MG63 (cell line): Measurements from ENCODE around the gene FAF1. TPM values are rescaled to one million over a fixed set of nuclear protein-coding genes. Genes with fewer than 3 reads are reported as not detected.
A peak's percentile ranks its signal among the peaks of the same experiment; 100 is the strongest.

ENCODE experiments used
- DNase-seq: peaks from one replicate; pipeline ENCODE4 v3.0.0-alpha.2; 2020
- H3K27me3 ChIP-seq: fragments of 250-450 bp; sonication (Bioruptor Pico); 2 replicates; pipeline ENCODE4 v1.5.1; 2020; ENCODE audit warnings: mild to moderate bottlenecking, moderate library complexity
- H3K36me3 ChIP-seq: fragments of 250-450 bp; sonication (Bioruptor Pico); 2 replicates; pipeline ENCODE4 v1.5.1; 2020; ENCODE audit warnings: mild to moderate bottlenecking, moderate library complexity
- H3K4me3 ChIP-seq: fragments of 250-450 bp; sonication (Bioruptor Pico); 2 replicates; pipeline ENCODE4 v1.5.1; 2020; ENCODE audit warnings: mild to moderate bottlenecking, moderate library complexity
- H3K9me3 ChIP-seq: fragments of 250-450 bp; sonication (Bioruptor Pico); 2 replicates; pipeline ENCODE4 v1.5.1; 2020; ENCODE audit warnings: mild to moderate bottlenecking, moderate library complexity
- total RNA-seq: library from RNA; depleted of rRNA; stranded (reverse); fragments of >200 nt; shearing (Covaris generic); gene quantifications from 2 replicates; pipeline ENCODE4 v1.2.3, GENCODE V29; 2014; ENCODE audit warnings: low replicate concordance

FAF1 gene
- total RNA-seq, 1 experiment from 2014 or later, result 58.6 TPM

DNA sequence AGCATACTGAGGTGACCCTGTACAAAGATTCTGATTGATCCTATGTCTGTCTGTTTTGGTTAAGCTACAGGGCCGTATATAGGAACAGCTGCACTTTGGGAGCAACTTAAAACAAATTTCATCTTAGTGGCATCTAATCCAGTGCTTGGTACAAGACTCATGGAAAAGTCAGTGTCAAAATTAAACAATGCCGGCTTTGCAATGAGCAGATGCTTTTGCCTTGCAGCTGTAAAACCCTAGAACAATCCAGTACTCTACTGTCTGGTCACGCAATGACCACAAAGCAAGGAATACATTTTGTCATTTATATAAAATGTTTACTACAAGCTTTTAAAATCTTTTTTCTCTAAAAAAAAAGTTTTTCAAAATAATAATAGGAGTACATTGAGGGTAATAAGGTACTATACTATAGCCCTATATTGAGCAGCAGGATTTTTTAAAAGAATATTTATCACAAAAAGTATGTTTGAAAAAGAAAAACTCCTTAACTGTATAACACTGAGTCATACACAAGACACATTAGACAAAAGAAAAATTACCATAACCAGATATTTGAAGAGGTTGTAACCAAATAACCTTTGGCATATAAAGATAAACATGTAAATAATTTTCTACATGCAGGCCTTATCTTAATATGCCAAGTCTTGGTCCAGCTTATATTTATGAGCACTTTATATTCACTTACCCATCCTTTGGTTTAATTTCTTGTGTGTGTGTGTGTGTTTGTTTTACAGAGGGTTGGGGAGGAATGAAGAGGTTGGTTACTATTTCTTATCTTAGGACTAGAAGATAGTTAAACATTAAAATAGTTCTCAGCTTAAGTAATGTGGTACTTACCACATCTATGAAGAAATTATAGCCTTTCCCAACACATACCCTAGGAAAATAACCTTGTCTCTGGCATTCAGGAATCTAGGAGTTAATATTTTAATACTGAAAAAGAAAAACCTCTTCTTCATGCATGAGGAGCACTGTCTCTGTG, 262.3 kb downstream of the FAF1 start:
- no peak for DNase-seq
- Histone ChIP-seq H3K9me3 (no peaks in the 10 kb centered on the region), H3K36me3 (no peaks in the 10 kb centered on the region), H3K27me3 (no peaks in the 10 kb centered on the region), H3K4me3 (no peak overlapping the region)

DNA sequence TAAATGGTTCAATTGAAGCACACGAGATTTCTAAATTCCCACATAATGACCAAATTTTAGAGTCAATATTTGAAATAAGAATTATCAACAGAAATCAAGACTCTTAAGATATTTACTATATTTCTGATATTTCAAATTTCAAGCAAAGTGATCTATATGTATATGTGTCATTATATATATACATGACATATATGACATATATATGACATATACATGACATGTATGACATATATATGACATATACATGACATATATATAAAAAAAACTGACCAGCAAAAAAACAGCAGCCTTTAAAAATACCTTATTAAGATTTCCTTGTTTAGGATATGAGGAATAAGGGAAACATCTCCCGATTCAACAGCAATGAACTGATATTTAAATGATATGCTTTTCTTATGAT, 266.2 kb downstream of the FAF1 start:
- no peaks in the 10 kb centered on the region for H3K9me3 ChIP-seq
- no peaks in the 10 kb centered on the region for H3K27me3 ChIP-seq
- no peak overlapping the region for H3K4me3 ChIP-seq
- DNase-seq, result no peak
- H3K36me3 ChIP-seq, result no peaks in the 10 kb centered on the region

DNA sequence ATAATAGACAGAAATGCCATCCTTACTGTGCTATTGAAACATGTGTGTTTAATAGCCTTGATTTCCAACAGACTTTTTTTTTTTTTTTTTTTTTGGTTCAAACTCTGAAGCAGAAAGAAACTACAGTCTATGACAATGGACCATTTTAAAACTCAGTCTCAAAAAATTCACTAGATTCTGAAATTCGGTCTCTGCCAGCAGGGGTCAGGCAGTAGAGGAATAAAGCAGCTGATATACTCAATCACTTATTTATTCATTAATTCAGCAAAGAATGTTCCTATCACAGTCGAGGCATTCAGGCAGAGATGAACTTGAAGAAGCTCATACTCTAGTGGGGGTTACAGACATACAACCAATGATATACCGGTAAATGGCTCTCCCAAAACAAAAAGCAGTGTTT, 275.9 kb downstream of the FAF1 start:
- peaks cover 7% of the 10 kb centered on the region for H3K36me3 ChIP-seq
- DNase-seq, result no peak
- no peaks in the 10 kb centered on the region for H3K9me3 ChIP-seq
- H3K4me3 ChIP-seq, result no peak overlapping the region
- H3K27me3 ChIP-seq, result no peaks in the 10 kb centered on the region

DNA sequence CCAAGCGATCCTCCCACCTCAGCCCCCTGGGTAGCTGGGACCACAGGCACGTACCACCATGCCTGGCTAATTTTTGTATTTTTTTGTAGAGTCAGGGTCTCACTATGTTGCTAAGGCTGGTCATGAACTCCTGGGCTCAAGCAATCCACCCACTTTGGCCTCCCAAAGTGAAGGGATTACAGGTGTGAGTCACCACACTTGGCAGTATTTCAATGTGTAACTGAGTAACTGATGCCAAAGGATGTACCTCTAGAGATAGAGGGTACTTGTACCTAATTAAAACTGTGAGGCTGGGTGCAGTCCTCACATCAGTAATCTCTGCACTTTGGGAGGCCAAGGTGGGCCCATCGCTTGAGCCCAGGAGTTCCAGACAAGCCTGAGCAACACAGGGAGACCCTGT, 278.1 kb downstream of the FAF1 start:
- H3K9me3 ChIP-seq, result no peaks in the 10 kb centered on the region
- H3K36me3 ChIP-seq, result peaks cover 4% of the 10 kb centered on the region; the same call in 1 of the 2 replicates
- H3K27me3 ChIP-seq, result no peaks in the 10 kb centered on the region
- H3K4me3 ChIP-seq, result no peak overlapping the region
- DNase-seq, result peak; percentile 17

DNA sequence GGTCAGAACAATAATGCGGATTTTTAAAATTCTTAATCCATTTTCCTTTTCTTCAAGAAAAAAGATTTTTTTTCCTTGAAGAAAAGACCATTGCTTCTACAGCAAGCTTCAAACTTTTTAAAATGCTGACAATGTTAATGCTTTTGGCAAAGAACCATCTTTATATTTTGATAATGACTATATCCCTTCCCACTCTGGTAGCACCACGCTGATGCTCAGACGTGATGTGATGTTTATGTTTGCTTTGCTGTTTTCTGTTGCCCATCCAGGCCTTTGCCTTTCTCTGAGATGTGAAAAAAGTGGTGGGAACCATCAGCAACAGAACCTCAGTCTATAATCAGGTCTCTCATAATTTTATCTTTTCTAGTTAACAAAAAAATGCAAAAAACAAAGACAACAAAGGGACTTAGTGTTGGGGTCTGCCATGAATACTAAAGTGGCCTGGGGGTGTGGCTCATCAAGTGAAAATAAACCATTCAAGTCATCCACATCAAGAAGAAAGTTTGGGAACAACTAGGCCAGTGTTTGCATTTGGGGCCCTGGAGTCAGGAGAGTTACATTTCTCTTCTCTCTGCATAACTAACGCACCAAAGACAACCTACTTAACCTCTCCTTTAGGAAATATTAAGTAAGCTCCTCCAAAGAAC, 292.2 kb downstream of the FAF1 start:
- Histone ChIP-seq H3K27me3 (no peaks in the 10 kb centered on the region), H3K36me3 (no peaks in the 10 kb centered on the region; the same call in 1 of the 2 replicates), H3K4me3 (no peak overlapping the region), H3K9me3 (no peaks in the 10 kb centered on the region)
- peak; percentile 26 for DNase-seq

DNA sequence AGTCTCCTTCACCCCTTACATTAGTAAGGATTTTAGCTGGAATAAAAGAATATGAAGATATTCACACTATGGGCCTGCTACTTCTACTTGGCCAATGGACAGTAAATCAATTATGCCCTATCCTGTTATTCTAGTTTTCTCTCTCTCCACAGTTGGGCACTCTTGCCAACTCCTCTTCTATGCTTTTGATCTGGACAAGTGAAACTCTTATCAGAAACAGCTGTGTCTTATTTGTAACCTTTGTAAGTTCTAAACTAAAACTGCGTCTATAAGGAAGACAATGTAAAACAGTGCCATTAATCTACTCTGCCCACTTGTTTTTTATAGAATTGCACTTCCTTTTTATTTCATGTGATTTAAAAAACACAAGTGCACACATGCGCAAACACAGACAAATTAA, 292.8 kb downstream of the FAF1 start:
- H3K27me3 ChIP-seq, result no peaks in the 10 kb centered on the region

DNA sequence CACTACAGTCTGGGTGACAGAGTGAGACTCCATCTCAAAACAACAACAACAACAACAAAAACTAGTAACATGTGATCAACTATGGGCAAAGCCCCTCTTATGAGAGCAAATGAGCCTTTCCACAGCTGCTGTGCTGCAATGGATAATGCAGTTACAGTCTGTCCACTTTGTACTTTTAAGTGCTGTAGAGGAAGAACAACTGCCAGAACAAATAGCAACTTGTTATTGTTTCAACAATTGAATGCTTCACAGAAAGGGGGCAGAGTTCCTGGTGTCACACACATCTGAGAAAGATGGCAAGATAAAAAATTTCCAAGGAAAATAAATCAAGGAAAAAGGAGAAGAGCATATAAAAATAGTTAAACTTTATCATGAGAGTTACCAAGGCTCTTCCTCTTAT, 293.2 kb downstream of the FAF1 start:
- Histone ChIP-seq H3K36me3 (no peaks in the 10 kb centered on the region), H3K4me3 (no peak overlapping the region), H3K27me3 (no peaks in the 10 kb centered on the region), H3K9me3 (no peaks in the 10 kb centered on the region)
- DNase-seq, result no peak

More for the DNA sequence above, 292.8 kb downstream of the FAF1 start:
- H3K4me3 ChIP-seq, result no peak overlapping the region
- no peaks in the 10 kb centered on the region for H3K9me3 ChIP-seq
- no peak for DNase-seq
- H3K36me3 ChIP-seq, result no peaks in the 10 kb centered on the region

DNA sequence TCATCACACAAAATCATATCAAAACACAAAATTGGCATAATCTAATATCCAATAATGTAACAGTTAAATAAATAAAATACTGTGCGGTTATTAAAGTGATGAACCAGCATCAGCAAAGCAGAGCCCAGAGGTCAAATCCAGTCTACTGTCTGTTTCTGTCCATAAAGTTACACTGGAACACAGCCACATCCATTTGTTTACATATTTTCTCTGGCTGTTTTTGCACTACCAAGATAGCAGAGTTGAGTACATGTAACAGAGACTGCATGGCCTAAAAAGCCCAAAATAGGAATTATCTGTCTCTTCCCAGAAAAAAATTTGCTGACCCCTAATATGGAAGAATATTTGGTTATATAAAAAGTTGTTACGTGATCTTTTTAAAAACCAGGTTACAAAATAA, 294.7 kb downstream of the FAF1 start:
- Histone ChIP-seq H3K27me3 (no peaks in the 10 kb centered on the region), H3K4me3 (no peak overlapping the region), H3K9me3 (no peaks in the 10 kb centered on the region), H3K36me3 (no peaks in the 10 kb centered on the region)
- DNase-seq, result no peak

DNA sequence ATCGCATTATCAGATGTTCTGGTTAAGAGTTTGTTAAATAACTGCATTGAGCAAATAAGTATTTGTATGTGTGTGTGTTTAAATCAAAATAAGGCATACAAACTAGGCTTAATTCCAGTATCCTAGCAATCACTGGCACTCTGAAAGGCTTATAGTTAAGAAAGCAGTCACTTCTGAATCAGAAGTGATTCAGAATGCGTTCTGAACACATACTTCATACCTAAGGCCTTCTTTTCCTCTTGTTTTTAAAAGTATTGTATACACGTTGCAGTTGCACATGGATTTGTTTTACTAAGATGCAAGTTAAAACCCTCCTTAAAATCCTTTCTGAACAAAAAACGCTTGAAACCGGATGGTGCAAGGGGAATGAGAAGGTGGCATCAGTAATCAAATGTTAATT, 298.4 kb downstream of the FAF1 start:
- Histone ChIP-seq H3K36me3 (no peaks in the 10 kb centered on the region), H3K27me3 (no peaks in the 10 kb centered on the region), H3K4me3 (no peak overlapping the region), H3K9me3 (no peaks in the 10 kb centered on the region)
- no peak for DNase-seq

DNA sequence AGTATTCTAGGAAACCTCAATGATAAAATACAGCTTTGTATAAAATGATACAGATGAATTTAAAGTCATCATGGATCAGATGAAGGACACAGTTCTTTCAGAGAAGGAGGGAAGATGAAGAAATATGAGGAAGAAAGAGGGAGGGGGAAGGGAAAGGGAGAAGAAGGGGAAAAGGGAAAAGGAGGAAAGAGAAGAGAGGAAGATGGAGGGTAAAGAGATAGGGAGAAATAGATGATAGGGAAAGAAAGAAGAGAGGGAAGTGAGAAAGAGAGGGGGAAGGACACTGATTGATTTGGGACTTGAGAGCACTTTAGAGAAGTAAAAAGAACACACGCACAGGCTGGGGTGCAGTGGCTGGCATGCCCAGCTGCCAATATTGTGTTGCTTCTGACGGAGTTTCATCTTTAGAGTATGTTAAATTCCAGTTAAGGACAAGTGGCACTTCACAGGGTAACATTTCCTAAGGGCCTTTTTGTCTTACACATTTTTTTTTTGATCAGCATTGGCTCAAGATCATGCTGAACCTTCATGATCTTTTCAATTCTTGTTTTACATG, 300.9 kb downstream of the FAF1 start:
- H3K9me3 ChIP-seq, result no peaks in the 10 kb centered on the region
- DNase-seq, result no peak
- H3K27me3 ChIP-seq, result no peaks in the 10 kb centered on the region
- H3K4me3 ChIP-seq, result no peak overlapping the region
- no peaks in the 10 kb centered on the region for H3K36me3 ChIP-seq

DNA sequence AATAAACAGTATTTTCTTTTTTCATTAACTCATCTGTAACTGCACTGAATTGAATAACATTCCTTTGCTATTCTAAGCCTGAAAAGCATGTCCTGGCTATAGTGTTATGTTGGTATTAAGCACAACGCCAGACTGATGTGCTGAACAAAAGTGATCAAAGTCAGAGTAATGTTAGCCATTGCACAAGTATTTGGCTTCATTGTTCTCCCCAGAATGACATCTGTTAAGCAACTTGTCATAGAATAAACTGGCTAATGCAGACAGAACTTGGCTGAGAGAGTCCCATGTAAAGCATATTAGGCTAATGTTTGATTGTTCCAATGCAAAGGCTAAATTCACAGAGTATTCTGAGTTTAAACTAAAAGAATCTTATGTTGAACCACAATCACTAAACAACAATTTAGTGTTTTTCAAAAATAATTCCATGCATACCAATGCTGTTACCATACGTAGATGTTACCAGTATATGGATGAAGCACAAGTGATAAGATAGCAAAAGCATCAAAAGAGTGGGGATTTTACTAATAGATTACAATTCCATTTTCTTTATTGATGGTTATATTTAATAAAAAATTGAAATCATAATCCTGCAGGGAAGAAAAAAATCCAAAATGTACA, 301.5 kb downstream of the FAF1 start:
- H3K4me3 ChIP-seq, result no peak overlapping the region
- DNase-seq, result no peak
- H3K36me3 ChIP-seq, result no peaks in the 10 kb centered on the region
- no peaks in the 10 kb centered on the region for H3K9me3 ChIP-seq
- H3K27me3 ChIP-seq, result no peaks in the 10 kb centered on the region

DNA sequence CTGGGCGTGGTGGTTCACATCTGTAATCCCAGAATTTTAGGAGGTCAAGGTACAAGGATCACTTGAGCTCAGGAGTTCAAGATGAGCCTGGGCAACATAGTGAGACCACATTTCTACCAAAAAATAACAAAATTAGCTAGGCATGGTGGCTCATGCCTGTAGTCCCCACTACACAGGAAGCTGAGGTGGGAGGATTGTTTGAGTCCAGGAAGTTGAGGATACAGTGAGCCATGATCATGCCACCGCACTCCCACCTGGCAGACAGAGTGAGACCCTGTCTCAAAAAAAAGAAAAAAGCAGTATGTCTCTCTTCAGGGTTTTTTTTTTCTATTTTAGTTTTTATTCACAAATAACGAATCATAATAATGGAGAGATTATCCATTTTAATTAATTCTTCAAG, 303.1 kb downstream of the FAF1 start:
- H3K9me3 ChIP-seq, result no peaks in the 10 kb centered on the region
- H3K36me3 ChIP-seq, result no peaks in the 10 kb centered on the region
- H3K27me3 ChIP-seq, result no peaks in the 10 kb centered on the region
- H3K4me3 ChIP-seq, result no peak overlapping the region
- no peak for DNase-seq

DNA sequence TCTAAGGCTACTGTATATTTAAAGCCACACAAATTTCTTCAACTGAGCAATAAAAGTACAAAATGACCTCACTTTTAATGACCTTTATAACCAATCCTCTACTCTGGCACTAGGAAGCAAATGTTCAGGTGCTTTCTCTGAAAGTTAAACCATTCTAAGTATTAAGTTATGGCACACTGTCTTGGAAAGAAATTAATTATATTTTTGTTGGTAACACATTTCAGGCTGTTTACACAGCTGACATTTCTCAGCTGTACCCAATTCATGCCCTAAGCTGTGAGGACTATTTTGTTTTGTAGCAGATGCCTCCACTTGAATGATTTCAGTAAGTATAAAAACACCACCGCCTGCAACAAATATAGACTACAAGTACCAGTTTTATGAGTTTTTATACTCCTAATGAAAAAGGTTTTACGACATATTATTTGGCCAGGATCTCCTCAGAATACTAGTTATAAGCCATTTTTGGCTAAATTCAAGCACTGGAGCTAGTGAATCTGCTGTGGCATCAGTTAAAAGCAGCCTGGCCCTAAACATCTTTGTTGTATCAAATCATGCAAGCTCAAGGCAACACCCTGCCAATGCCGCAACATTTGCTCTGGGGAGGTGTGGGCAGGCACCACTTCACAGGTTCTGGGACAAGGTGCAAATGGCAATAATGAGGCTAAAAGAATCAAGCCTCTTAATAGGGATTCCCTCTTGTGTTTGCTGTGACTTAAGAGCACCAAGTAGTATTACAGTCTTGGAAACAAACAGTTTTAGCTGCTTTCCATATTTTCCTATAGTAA, 308.4 kb downstream of the FAF1 start:
- no peak for DNase-seq
- Histone ChIP-seq H3K4me3 (no peak overlapping the region), H3K27me3 (no peaks in the 10 kb centered on the region), H3K9me3 (no peaks in the 10 kb centered on the region), H3K36me3 (no peaks in the 10 kb centered on the region)

DNA sequence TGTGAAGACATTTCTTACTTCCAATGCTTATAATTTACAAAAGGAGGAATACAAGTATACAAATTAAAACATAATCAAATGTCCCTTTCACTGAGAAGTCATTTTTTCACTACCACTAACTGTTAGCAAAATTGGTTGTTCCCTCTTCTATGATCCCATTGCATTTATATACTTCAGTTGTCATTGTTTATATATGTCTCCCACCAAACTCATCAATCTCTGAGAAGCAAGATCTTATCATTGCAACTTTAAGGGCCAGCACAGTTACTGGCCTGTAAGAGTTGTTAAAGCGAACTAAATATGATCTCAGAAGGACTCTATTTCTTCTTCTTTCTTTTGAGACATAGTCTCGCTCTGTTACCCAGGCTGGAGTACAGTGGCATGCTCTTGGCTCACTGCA, 313.5 kb downstream of the FAF1 start:
- no peak overlapping the region for H3K4me3 ChIP-seq
- DNase-seq, result no peak
- no peaks in the 10 kb centered on the region for H3K9me3 ChIP-seq
- no peaks in the 10 kb centered on the region for H3K27me3 ChIP-seq
- H3K36me3 ChIP-seq, result no peaks in the 10 kb centered on the region

DNA sequence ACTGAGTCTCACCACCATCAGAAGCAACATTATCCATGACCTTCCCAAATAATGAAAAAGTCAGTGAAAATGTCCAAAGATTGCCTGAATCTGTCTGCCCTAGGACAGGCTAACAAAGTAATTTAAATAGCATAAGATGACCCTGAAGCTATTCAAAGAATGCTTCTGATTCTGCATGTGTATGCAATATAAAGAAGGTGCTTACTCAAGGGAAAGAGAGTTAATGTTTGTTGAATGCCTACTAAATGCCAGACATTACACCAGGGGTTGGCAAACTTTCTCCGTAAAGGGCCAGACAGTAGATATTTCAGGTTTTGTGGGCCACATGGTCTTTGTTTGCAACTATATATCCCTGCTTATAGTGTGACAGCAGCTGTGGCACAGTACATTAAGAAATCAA, 314.9 kb downstream of the FAF1 start:
- Histone ChIP-seq H3K36me3 (no peaks in the 10 kb centered on the region), H3K4me3 (no peak overlapping the region), H3K27me3 (no peaks in the 10 kb centered on the region), H3K9me3 (no peaks in the 10 kb centered on the region)
- no peak for DNase-seq

DNA sequence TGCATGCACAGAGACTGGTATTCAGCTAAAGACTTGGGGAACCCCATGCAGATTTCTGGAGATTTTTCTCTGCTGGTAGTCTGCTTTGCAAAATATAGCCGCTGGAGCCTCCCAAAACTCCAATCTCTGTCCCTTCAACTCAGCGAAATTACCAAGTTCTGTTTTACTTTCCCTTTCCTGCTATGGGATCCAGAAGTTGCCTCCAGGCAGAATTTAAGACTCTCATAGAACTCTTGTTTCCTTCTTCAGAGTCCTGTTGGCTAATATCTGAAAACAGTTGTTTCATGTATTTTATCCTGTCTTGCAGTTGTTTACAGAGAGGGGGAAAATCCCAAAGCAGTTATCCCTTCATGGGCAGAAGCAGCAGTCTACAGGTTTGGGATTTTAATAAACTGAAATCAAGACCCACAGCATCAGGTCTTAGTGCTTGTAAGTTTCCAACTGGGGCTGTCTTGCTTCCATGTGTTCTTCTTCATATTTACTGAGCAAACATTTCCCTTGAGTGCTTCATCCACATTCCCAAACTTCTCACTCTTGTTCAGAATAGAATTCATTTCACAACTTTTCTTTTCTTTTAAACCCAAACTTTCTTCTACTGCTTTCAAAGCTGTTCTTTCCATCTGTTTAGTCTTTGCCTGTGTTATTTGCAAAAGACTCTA, 315.5 kb downstream of the FAF1 start:
- no peaks in the 10 kb centered on the region for H3K27me3 ChIP-seq
- no peak for DNase-seq
- H3K4me3 ChIP-seq, result no peak overlapping the region
- H3K36me3 ChIP-seq, result no peaks in the 10 kb centered on the region
- H3K9me3 ChIP-seq, result no peaks in the 10 kb centered on the region
